ENCODE results near the gene PFKL.

Gene PFKL

DNA sequence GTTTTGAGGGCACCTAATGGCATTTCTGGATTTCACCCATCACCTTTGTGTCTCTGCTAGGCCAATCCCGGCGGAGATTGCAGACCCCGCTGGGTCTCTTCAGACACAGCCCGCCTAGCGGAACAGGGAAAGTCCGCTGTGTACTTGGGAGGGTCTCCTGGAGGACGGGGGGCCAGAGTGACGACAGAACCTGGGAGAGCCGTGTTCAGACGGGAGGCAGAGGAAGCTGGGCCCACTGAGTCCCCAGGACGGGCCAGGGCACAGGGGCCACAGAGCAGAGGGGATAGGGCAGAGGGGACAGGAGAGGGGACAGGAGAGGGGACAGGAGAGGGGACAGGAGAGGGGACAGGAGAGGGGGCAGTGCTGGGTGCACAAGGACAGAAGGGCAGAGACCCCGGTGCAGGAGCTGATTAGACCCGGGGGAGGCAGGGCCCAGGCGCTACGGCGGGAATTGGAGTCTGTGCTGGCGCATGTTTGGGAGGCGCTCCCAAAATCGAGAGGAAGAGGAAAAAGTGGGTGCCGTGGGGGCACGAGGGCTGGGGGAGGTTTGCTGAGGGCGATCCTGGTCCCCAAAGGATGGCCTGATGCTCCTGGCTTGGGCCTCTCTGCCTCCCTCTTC, 66.2 kb downstream of the PFKL start:
- no peak for DNase-seq

- DNase-seq = no peak
Measured at GRCh38 chr21:44366586-44367211, 66.8 kb downstream of the PFKL start.

DNA sequence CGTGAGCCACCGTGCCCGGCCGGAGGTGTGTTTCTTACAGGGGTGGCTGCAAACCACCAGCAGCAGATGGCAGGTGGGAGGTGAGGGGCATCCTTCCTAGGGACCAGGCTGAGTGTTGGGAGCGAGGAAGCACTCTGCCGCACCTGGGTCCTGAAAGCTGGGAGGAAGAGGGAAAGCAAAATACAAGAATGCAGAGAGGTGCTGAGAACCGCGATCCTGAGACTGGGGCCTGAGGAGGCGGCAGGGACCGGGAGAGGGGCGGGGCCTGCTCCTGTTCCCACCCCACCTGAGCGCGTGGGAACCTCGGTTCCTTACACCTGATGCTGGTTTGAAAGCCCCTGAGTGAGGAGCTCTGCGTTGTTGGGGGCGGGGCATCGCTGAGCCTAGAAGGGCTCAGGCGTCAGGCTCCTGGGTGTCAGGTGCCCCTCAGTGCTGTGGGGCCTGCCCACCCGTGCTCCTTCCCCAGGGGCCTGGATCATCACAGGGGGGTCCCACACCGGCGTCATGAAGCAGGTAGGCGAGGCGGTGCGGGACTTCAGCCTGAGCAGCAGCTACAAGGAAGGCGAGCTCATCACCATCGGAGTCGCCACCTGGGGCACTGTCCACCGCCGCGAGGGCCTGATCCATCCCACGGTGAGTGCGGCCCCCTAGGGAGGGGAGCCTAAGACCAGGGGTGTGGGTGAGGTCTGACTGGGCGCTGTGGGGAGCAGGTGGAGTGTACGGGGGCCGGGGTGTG, 69.0 kb downstream of the PFKL start:
- DNase-seq = no peak

DNA sequence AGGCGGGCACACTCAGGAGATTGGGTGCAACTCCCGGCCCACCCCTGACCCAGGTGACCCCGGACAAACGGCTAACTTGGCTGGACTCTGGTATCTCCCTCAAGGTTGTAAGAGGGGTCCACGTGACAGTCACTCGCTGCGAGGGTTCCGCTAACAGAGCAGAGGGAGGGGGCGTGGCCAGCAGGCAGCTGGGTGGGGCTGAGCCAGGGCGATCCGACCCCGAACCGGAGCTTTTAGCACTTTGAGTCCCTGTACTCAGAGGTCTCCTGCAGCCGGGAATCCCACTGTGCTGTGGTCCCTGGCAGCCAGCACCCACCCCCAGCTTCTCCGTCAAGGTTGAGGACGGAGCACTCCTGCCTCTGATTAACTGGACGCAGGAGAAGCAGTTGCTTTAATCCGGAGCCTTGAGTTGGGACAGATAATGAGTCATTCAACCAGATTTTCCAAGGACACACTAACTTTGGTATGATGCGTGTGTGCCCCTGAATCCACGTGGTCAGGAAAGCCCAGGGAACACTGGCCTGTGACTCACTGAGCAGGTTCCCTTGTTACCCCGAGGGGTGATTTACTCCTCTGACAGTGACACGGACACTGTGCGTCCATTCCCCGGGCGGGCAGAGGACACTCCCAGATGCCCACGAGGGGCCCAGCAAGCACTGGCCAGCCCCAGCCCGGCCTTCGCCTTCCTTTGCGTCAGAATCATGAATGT, 70.3 kb downstream of the PFKL start:
- no peak for DNase-seq

GRCh38 chr21:44370786-44371410, 71.0 kb downstream of the PFKL start:
- no peak for DNase-seq

- no peak for DNase-seq
Measured at GRCh38 chr21:44371596-44371995, 71.7 kb downstream of the PFKL start.

GRCh38 chr21:44372616-44373015, 72.8 kb downstream of the PFKL start:
- DNase-seq = no peak

GRCh38 chr21:44374601-44375280, 74.9 kb downstream of the PFKL start:
- no peak for DNase-seq

GRCh38 chr21:44375281-44375651, 75.4 kb downstream of the PFKL start:
- DNase-seq = peak; percentile 26

GRCh38 chr21:44375761-44376241, 75.9 kb downstream of the PFKL start:
- DNase-seq = no peak

- DNase-seq = no peak
Measured at GRCh38 chr21:44376606-44377005, 76.8 kb downstream of the PFKL start.

Measured in central memory CD4-positive, alpha-beta T cell (primary cell).